Measurements from ENCODE around the gene FAM20C. TPM values are rescaled to one million over a fixed set of nuclear protein-coding genes. Genes with fewer than 3 reads are reported as not detected.

Gene FAM20C
- total RNA-seq, result 32.9 and 33.3 TPM in 2 replicates
- long read RNA-seq, partial matches to known transcripts, result 8 of 8 reads
- long read RNA-seq, other reads (novel, unspliced or antisense), result 0 of 8 reads

GRCh38 chr7:191981-192649 lies at the start of gene FAM20C:
Gene FAM20C, plus strand, starts transcription at chr7:192571. Its CDS starts 629 bp downstream, at chr7:193200.
- Mint-ChIP-seq H3K4me3 (ENCODE audit: low read depth) (peak within 1 kb of the TSS; percentile 85), H3K9me3 (ENCODE audit: low read depth) (no peaks in the 10 kb centered on the region), H3K4me1 (ENCODE audit: low read depth) (peaks cover 31% of the 10 kb centered on the region), H3K27me3 (peaks cover 31% of the 10 kb centered on the region), H3K36me3 (ENCODE audit: insufficient read depth) (peaks cover 10% of the 10 kb centered on the region), H3K27ac (peak within 1 kb of the TSS; percentile 81)
- TF ChIP-seq, protein P1, sequence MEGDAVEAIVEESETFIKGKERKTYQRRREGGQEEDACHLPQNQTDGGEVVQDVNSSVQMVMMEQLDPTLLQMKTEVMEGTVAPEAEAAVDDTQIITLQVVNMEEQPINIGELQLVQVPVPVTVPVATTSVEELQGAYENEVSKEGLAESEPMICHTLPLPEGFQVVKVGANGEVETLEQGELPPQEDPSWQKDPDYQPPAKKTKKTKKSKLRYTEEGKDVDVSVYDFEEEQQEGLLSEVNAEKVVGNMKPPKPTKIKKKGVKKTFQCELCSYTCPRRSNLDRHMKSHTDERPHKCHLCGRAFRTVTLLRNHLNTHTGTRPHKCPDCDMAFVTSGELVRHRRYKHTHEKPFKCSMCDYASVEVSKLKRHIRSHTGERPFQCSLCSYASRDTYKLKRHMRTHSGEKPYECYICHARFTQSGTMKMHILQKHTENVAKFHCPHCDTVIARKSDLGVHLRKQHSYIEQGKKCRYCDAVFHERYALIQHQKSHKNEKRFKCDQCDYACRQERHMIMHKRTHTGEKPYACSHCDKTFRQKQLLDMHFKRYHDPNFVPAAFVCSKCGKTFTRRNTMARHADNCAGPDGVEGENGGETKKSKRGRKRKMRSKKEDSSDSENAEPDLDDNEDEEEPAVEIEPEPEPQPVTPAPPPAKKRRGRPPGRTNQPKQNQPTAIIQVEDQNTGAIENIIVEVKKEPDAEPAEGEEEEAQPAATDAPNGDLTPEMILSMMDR (IDR thresholded peaks at IDR 0.05; ENCODE audit: unreplicated experiment), result no peak
- peak; percentile 55 for DNase-seq (ENCODE audit: low spot score, unreplicated experiment)

- Mint-ChIP-seq H3K4me1 (ENCODE audit: low read depth) (peaks cover 7% of the 10 kb centered on the region), H3K4me3 (ENCODE audit: low read depth) (no peak overlapping the region), H3K27me3 (peaks cover 8% of the 10 kb centered on the region), H3K9me3 (ENCODE audit: low read depth) (no peaks in the 10 kb centered on the region), H3K27ac (no peak overlapping the region), H3K36me3 (ENCODE audit: insufficient read depth) (peaks cover 12% of the 10 kb centered on the region)
- DNase-seq (ENCODE audit: low spot score, unreplicated experiment), result no peak
- TF ChIP-seq, protein P1 (IDR thresholded peaks at IDR 0.05; ENCODE audit: unreplicated experiment), result no peak
These were observed 49.1 kb upstream of the FAM20C start for GRCh38 chr7:143145-143751.

- no peak for DNase-seq (ENCODE audit: low spot score, unreplicated experiment)
- Mint-ChIP-seq H3K9me3 (ENCODE audit: low read depth) (no peaks in the 10 kb centered on the region), H3K4me3 (ENCODE audit: low read depth) (no peak overlapping the region), H3K36me3 (ENCODE audit: insufficient read depth) (peaks cover 13% of the 10 kb centered on the region), H3K4me1 (ENCODE audit: low read depth) (peaks cover 10% of the 10 kb centered on the region), H3K27me3 (peaks cover 4% of the 10 kb centered on the region), H3K27ac (no peak overlapping the region)
- TF ChIP-seq, protein P1 (IDR thresholded peaks at IDR 0.05; ENCODE audit: unreplicated experiment), result no peak
These were observed 48.4 kb upstream of the FAM20C start for GRCh38 chr7:143811-144453.

DNA sequence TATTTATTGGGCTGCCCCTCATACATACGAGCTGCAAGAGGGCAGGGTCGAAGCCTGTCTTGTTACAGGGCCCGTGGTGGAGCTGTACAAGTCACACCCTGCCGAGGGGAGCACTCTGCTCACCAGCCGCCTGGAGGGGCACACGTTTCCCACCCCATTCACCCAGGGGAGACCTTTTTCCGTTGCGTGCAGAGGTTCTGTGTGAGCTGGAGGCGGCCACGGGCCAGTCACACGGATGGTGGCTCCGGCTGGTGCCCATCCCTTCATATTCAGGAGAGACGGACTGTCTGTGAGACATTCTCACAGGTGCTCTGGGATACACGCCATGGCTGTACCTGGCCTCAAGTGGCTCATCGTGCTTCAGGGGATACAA lies 47.9 kb upstream of the FAM20C start:
- Mint-ChIP-seq H3K36me3 (ENCODE audit: insufficient read depth) (peaks cover 13% of the 10 kb centered on the region), H3K27ac (no peak overlapping the region), H3K9me3 (ENCODE audit: low read depth) (no peaks in the 10 kb centered on the region), H3K4me1 (ENCODE audit: low read depth) (peaks cover 11% of the 10 kb centered on the region), H3K27me3 (peaks cover 4% of the 10 kb centered on the region), H3K4me3 (ENCODE audit: low read depth) (no peak overlapping the region)
- no peak for DNase-seq (ENCODE audit: low spot score, unreplicated experiment)
- TF ChIP-seq, protein P1 (IDR thresholded peaks at IDR 0.05; ENCODE audit: unreplicated experiment), result no peak

- DNase-seq (ENCODE audit: low spot score, unreplicated experiment), result no peak
- H3K36me3 Mint-ChIP-seq (ENCODE audit: insufficient read depth), result peaks cover 13% of the 10 kb centered on the region
These were observed 46.5 kb upstream of the FAM20C start for GRCh38 chr7:145863-146262.

More at GRCh38 chr7:145863-146262, 46.5 kb upstream of the FAM20C start:
- H3K27ac Mint-ChIP-seq, result no peak overlapping the region
- no peak overlapping the region for H3K4me3 Mint-ChIP-seq (ENCODE audit: low read depth)
- no peaks in the 10 kb centered on the region for H3K9me3 Mint-ChIP-seq (ENCODE audit: low read depth)
- H3K4me1 Mint-ChIP-seq (ENCODE audit: low read depth), result peaks cover 19% of the 10 kb centered on the region
- TF ChIP-seq, protein P1 (IDR thresholded peaks at IDR 0.05; ENCODE audit: unreplicated experiment), result no peak
- H3K27me3 Mint-ChIP-seq, result peaks cover 4% of the 10 kb centered on the region

All from progenitor cell of endocrine pancreas (in vitro differentiated cells).